GM21526 (cell line): ENCODE measurements around the gene MR1.
A peak's percentile ranks its signal among the peaks of the same experiment; 100 is the strongest.

ENCODE experiments used
- ATAC-seq: cut with Tn5 transposase; IDR thresholded peaks from one replicate; pipeline ENCODE4 v1.9.1; 2021; ENCODE audit warnings: moderate library complexity; ENCODE audit not compliant: unreplicated experiment, low FRiP score

MR1 gene

DNA sequence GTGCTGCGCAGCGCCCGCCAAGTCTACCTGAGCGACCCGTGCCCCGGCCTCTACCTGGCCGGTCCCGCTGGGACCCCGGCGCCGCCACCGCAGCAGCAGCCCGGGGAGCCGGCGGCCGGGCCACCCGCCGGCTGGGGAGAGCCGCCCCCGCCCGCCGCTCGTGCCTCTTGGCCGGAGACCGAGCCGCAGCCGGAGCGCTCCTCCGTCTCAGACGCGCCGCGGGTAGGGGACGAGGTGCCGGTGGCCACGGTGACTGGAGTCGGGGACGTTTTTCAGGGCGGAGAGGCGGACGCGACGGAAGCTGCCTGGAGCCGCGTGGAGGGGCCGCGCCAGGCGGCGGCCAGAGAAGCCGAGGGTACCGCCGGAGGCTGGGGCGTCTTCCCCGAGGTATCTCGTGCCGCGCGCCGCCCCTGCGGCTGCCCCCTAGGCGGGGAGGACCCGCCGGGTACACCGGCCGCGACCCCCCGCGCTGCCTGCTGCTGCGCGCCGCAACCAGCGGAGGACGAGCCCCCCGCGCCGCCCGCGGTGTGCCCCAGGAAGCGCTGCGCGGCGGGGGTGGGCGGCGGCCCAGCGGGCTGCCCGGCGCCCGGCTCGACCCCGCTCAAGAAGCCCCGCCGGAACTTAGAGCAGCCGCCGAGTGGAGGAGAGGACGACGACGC is 55.4 kb downstream of the MR1 start:
- peak; percentile 2 for ATAC-seq

DNA sequence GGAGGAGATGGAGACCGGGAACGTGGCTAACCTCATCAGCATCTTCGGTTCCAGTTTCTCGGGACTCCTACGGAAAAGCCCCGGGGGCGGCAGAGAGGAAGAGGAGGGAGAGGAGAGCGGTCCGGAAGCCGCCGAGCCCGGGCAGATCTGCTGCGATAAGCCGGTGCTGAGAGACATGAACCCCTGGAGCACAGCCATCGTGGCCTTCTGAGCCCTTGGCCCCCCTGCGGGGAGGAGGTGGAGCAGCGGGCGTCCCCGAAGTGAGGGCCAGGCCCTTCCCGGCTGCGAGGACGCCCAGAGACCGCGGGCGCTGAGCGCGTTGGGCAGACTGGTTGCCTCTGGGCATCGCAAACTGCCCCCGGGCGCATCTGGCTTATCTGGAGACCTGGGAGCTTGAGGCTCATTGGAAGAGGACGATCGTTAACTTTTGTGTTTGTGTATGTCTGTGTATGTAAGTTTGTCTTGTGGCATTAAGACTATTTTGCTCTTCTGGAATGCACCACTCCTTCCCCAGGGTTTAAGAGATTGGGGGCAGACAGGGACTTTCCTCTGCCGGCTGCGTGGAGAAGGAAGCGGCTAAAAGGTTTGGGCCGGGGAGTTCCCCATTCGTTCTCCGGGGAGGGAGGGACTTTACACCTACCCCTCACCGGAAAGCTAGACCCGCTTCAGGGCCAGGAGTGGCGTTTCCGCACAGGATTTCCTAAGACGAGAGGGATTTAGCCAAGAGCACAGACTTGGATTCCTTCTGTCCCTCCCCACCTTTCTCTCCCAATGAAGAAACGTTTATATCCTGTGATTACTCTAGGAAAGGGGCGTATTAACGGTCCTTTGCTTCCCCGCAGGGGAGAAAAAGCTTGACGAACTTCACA is 56.1 kb downstream of the MR1 start:
- ATAC-seq: peak; percentile 30

DNA sequence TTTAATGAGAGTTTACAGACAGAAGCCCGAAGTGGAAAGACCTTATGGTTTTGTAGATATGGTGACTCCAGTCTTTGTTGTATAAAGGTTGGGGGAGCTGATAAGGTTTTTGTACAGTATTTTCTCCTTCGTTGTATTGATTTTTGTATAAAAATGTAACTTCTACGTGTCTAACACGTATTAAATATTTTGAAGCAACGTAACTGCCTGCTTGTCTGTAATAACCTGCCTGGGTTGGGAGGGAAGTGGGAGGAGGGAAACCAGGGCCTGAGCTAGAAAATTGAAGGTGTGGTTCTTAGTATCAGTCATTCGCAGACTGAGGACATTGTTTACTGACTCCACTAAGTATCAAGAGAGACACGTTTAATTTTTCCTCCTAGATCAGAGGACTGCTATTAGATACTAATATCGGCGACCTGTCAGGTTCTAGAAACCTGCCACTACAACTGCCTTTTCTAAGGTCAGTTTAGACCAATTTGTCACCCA is 56.9 kb downstream of the MR1 start:
- ATAC-seq: no peak

DNA sequence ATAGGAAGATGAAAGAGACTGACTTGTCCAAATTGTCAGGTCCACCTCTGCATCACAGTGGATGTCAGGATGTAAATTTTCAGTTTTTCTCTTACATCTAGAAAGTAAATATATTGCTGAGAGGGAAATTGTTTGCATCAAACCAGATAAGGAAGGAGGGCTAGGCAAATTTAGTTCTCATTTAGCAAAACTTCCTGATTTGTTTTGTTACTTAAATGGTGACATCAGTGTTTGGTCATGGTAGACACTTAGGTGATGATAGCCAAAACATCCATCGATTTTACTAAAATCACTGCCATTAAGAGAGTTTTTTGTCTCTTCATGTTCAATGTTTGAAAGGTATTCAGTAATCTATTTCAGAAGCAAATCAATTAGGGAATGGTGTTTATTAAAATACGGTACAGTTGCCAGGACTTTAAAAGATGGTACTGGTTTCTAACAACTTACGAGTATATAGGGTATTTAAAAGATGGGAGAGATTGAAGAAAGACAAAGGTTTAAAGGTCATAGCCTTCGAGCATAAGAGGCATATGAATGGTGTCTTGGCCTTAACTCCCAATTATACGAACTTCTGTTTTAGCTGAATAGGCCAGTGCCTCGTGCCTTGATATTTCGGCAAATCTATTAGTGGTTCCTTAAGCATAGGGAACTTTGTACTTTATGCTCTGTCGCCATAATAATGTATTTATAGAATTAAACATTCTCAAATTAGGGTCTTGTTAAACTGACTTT is 57.7 kb downstream of the MR1 start:
- no peak for ATAC-seq

DNA sequence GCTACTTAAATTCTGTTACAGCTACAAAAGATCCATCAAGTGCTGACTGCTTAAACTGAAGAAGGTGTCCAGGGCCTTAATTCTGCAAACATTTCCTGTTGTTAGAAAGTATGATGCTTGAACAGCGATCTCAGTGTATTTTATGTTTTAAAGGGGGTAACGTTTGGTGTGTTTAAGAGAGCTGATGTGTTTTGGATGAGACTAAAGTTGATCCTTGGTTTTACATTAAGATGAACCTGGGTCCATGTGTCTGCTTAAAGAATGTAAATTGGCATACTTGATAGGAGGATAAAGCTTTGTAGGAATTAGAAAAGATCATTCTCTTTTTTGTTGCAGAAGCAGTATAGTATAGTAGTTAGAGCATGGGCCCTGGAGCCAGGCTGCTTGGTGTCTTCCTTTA is 58.3 kb downstream of the MR1 start:
- ATAC-seq: no peak

DNA sequence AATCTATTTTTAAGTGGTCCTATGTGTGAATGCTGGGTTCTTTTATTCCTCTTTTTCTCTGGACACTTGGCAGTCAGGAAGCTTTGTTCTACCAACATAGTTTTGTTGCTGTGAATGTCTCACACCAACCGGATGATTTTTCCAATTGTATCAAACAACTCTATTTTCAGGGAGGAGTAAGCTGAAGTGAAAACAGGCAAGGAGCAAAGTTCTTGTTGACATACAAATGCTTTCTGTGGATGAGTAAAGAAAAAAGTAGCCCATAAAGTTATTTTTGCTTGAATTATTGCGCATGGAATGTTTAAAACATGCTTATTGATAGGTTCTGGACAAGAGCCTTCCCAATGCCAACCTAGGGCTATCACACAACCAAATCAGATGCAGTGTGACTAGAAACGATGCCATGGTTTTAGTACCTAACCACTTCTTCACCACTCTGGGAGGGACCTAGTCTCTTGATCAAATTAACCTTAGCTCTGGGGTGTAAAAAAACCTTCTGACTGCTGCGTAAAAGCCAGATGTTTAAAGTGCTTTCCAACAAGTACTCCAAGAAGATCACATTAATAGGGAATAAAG is 59.2 kb downstream of the MR1 start:
- no peak for ATAC-seq

DNA sequence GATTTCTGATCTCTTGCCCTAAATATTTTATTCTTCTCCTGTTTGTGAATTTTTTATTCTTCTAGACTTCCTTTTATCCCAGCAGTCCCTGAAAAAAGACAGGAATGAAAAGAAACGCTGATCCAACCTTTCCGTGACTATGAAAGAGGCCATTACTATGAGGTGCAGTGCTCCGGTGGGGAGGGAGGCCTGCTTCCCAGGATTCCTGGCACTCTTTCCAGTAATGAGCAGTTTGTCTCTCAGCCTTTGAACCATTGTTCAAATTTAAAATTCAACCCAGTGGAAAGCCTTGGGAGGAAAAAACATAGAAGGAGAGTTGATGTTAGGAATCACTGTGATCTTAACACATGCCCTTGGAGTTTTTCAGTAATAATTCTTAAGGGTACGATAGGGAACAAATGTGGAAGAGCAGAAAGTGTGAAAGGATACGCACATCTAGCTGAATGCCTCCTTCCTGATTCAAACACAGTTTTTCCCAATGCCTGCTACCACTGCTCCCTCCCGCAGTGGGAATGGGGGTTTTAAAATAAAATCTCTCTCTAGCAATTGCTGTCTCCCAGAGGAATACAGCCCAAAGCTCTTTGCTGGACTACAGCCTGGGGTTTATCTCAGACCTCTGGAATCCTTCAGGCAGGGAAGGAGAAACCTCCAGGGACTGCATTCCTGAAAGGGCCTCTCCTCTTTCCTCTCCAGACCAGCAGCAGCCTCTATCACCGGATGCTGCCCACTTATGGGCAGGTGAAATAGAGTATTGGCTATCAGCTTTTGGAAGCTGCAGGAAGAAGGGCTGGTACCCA is 60.8 kb downstream of the MR1 start:
- no peak for ATAC-seq

DNA sequence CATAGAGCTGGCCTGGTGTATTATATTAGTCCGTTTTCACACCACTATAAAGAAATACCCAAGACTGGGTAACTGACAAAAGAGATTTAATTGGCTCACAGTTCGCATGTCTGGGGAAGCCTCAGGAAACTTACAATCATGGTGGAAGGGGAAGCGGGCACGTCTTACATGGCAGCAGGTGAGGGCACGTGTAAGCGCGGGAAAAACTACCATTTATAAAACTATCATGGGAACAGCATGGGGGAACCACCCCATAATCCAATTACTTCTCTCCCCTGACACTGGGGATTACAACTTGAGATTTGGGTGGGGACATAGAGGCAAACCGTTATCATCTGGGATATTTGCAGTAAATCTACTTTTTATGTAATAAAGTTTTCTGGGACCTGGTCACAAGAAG is 61.5 kb downstream of the MR1 start:
- ATAC-seq: no peak

DNA sequence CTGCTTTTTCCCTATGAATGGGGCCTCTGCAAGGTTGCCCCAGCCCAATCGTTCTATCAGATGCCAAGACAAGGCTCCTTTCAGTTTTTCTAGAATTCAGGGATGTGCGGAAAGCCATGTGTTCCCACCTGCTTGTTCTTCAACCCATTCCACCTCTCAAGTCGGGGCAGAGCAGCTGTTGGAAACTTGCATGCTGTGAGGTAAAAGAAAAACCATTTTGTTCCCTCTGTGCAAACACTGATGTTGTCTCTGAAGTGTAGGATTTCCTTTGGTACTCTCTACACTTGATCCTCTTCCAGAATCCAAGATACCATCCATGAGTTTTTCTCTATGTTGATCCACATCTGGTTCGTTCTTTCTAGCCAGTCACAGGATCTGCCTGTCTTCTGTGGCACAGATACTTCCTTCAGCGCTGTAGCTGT is 62.0 kb downstream of the MR1 start:
- ATAC-seq: no peak

DNA sequence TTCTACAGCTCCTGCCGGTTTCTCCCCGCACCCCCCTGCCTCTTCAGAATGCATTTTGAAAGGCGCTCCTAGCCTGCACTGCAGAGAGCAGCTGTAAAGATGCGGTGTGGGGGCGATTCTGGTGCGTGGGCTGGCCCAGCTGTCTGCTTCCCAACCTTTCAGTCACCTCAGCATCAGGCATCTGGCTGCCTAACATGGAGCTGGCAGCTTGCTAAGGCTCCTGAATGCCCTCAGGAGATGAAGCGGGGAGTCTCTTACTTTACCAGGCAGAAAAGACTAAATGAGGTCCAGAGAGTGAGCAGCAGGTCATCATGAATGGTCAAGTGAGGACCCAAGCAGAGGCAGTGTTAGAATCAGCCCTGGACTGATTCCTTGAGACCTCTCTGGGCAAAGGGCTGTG is 63.5 kb downstream of the MR1 start:
- no peak for ATAC-seq

DNA sequence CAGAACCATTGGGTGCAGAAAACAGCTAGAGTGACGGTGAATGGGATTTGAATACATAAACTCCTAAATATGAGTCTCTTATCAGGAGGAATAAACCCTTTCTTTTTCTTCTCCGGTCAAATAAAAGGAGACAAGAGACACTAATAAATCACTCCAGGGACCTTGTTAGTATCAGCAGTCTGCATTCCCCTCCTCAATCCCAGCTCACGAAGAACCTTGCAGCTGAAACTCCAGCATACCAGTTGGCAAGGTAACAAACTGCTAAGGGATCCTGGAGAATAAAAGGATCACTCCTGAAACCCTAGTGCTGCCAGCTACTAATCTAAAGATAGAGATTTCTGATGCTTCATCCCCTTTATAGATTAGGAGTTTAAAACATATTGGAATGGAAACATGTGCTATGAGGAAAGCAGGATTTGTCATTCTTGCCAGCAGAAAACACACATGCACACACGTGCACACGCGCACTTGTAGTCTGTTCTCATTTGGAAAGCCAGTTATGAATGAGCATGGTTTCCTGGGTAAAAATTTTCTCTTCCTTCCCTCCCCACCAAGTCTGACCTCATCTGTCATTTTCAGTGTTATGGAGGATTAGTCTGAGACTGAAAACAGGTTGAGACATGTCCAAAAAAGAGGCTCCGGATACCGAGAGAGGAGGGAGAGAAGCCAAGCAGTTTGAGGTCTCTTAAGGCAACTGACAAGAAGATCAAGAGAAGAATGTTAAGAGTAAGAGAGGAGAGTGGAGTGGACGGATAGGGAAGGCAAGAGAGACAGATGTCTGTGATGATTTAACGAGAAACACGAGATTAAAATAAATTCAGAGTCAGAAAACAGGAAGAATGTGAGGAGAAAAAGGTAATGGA is 65.6 kb downstream of the MR1 start:
- peak; percentile 50 for ATAC-seq

DNA sequence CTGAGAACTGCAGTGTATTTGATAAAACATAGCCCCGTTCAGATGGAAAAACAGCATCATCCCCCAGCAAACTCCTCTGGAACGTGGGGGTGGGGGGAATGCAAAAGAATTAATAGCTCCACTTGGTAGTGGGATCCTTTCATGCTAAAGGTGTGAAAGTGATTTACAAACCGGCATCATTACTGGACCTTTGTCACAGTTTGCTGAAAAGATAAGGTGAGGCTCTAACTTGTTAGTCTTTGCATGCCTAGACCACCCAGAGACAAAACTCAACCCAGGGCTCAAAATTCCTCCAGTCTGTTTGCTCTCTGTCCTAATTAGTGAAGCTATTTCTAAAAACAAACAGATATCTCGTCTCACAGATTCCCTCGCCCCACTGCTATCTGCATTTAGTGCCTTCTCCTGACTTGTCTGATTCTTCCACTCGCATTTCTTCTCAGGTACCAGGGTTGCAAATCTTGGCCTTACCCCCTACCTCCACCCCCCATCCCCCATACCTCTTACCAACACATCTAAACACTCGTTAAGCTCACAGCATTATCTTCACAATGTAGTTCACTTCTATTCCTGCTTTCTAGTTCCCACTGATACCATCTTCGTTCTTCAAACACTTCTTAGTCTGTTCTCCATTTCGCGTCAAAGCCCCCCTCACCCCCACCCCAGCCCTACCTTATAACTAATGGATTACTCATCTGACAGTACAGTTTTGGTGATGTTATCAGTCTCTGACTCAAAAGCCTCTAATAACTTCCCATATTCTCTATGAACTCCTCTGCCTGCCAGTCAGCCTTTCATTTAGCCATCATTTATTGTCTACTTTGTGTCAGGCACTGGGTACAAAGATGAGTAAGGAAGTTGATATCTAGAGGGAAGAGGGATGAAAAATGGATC is 66.5 kb downstream of the MR1 start:
- ATAC-seq: no peak

DNA sequence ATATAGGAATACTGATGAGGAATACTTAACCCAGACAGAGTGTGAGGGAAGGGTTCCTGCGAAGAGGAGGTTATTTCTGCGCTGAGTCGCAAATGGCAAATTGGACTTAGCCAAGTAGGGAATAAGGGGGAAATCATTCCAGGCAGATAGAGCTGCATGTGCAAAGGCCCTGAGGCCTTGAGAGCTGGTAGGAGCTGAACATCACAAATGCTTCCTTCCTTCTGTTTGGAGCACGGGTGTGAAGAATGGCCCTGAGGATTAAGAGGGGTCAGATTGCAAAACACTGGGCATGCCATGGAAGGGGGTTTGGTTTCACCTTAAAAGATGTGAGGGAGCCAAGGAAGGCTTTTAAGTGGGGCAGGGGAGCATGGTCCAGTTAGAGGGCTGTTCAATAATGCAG is 67.2 kb downstream of the MR1 start:
- no peak for ATAC-seq

DNA sequence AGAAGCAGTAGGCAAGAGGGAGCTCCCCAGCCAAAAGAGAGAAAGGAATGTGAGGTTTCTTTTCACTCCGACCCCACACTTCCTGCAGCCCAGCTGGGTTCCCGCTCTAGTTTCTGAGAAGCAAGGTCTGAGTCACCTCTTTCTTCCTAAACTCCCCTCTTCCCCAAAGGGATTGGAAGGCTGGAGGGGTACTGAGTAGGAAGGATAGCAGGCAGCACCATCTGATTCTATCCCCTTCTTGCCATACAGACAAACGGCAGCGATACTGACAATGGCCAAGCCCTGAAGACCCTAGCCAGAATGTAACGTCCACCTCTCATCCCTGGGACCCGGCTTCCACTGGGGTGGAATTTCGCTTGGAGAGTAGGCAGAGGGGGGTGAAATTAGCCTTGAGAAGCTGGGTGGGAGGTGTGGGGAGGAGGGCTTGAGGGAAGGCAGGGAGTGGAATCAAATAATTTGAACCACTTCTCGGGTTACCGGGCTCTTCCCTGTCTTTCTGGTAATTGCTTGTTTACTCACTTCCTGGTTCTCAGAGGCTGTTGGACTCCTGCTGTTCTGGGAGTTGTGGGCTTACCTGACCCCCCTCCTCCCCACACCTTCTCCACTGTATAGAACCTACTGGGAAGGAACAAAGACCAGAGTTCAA is 67.9 kb downstream of the MR1 start:
- ATAC-seq: no peak

DNA sequence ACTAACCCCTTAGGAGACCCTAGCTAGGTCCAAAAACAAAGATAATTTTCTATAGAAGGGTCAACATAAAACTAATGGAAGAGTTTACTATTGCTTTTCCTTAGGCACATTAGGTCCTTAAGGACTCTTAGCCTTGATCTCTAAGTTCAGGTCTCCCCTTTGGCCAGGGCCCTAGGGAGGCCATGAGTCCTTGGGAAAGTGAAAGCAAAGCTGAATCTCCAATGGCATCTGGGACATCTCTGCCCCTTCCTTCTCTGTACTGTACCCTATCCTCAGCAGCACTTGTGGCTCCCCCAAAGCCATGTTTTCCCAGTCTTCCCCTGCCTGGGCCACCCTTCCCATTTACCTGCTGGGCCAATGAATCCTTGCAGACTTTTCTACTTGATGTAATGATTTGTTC is 69.1 kb downstream of the MR1 start:
- ATAC-seq: no peak

DNA sequence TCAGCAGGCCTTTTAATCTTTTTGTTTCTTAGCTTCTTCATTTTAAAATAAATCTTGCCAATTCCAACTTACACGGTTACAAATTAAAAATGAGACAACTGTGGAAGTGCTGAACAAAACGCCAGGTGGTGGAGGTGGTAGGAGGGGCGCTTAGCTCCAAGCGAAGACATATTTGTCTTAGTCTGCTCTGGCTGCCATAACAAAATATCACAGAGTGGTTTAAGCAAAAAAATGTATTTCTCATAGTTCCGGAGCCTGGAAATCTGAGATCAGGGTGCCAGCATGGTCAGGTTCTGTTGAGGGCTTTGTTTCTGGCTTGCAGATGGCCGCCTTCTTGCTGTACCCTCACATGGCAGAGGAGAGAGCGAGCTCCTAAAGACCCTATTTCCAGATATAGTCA is 69.6 kb downstream of the MR1 start:
- ATAC-seq: no peak

DNA sequence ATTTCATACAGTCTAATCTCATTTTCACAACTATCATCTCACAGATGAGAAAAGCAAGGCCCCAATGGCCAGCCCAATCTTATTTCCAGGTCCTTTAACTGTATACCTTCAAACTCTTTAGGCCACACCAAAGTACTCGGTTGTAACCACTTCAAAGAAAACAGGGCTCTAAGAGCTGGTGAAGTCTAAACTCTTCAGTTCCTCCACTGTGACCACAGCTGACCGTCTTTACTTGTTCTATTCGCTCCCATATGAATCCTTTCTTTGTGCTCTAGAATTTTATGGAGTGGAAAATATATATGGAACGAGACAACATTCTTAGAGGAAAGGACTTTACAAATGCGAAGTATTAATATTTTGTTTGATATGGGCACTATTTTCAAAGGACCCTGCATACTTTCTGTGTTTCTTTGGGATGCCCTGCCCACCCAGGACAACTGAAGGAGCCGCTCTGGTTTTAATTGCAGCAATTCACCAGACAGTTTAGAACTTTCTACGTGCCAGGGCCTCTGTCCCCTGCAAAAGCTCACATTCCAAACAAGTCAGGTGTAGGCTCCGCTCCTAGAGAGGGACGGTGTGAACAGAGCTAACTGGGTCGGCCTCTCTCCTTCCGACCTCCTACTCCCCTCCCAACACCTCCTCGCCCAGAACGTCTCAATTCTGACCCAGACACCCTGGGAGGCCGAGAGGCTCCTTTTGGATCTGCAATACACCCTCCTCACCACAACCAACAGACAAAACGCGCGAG is 70.4 kb downstream of the MR1 start:
- no peak for ATAC-seq
